ENCODE results near the gene CFAP45. TPM values are rescaled to one million over a fixed set of nuclear protein-coding genes. Genes with fewer than 3 reads are reported as not detected.

Gene CFAP45
- total RNA-seq, 1 experiment from 2014 or later: 0.40 TPM

GRCh38 chr1:159870704-159871103, 29.3 kb downstream of the CFAP45 start:
- ChIA-PET POLR2A (interaction anchor here (0.7 to 9.6 kb wide), 3 partner anchors 9 to 27 kb away, joined by 3 to 82 read pairs (median 80); no protein-coding TSS in a partner anchor), CTCF (interaction anchor here (0.8 to 10.4 kb wide), 9 partner anchors 9 to 659 kb away, joined by 3 to 146 read pairs (median 5); partner anchors contain the start of gene FCRL6)
- no peak for TF ChIP-seq CTCF (IDR thresholded peaks at IDR 0.05; ENCODE audit: unreplicated experiment)
- intact Hi-C loops (cut with micrococcal nuclease): no loop called here
- Mint-ChIP-seq H3K9me3 (ENCODE audit: unreplicated experiment) (no peaks in the 10 kb centered on the region), H3K4me1 (ENCODE audit: insufficient read depth, unreplicated experiment) (peaks cover 51% of the 10 kb centered on the region), H3K36me3 (ENCODE audit: insufficient read depth, unreplicated experiment) (no peaks in the 10 kb centered on the region), H3K27me3 (ENCODE audit: insufficient read depth, unreplicated experiment) (no peaks in the 10 kb centered on the region), H3K4me3 (ENCODE audit: unreplicated experiment) (no peak overlapping the region), H3K27ac (ENCODE audit: low read depth, unreplicated experiment) (no peak overlapping the region)
- no peak for DNase-seq (ENCODE audit: unreplicated experiment)
- BruUV-seq (replicated peaks): no TSS peak

DNA sequence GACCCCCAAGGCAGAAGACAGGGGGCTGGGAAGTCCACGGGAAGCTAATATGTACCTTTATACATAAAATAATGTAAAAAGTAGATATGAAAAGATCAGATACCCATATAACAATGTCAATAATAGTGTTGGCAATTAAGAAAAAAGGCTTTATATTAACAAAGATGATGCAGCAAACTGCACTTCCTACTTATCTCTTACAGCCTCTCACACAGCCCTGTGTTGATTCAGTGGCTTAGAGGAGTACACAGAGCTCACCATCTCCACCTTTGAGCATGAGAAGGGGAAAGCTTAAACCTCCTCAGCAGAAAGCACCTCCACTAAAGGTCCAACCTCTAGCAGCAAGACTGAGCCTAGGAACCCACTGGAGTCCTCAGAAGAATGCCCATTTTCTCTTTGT, 30.4 kb downstream of the CFAP45 start:
- no TSS peak for BruUV-seq (replicated peaks)
- Mint-ChIP-seq H3K4me3 (ENCODE audit: unreplicated experiment) (no peak overlapping the region), H3K36me3 (ENCODE audit: insufficient read depth, unreplicated experiment) (no peaks in the 10 kb centered on the region), H3K27me3 (ENCODE audit: insufficient read depth, unreplicated experiment) (no peaks in the 10 kb centered on the region), H3K9me3 (ENCODE audit: unreplicated experiment) (no peaks in the 10 kb centered on the region), H3K27ac (ENCODE audit: low read depth, unreplicated experiment) (peak overlapping the region; percentile 85), H3K4me1 (ENCODE audit: insufficient read depth, unreplicated experiment) (peaks cover 51% of the 10 kb centered on the region)
- ChIA-PET POLR2A (interaction anchor here (1.0 to 9.6 kb wide), 6 partner anchors 11 to 161 kb away, joined by 3 to 82 read pairs (median 9); partner anchors contain the start of gene TAGLN2), CTCF (interaction anchor here (0.5 to 10.4 kb wide), 7 partner anchors 10 to 708 kb away, joined by 3 to 146 read pairs (median 5); no protein-coding TSS in a partner anchor)
- DNase-seq (ENCODE audit: unreplicated experiment): no peak
- no peak for TF ChIP-seq CTCF (IDR thresholded peaks at IDR 0.05; ENCODE audit: unreplicated experiment)
- intact Hi-C loops (cut with micrococcal nuclease): no loop called here

GRCh38 chr1:159869173-159869572, 30.8 kb downstream of the CFAP45 start:
- peak; percentile 84 for DNase-seq (ENCODE audit: unreplicated experiment)
- Mint-ChIP-seq H3K27me3 (ENCODE audit: insufficient read depth, unreplicated experiment) (no peaks in the 10 kb centered on the region), H3K27ac (ENCODE audit: low read depth, unreplicated experiment) (peak overlapping the region; percentile 85), H3K4me3 (ENCODE audit: unreplicated experiment) (peak overlapping the region; percentile 22), H3K4me1 (ENCODE audit: insufficient read depth, unreplicated experiment) (peaks cover 51% of the 10 kb centered on the region), H3K9me3 (ENCODE audit: unreplicated experiment) (no peaks in the 10 kb centered on the region), H3K36me3 (ENCODE audit: insufficient read depth, unreplicated experiment) (no peaks in the 10 kb centered on the region)
- ChIA-PET POLR2A (interaction anchor here (0.7 to 9.6 kb wide), 10 partner anchors 11 to 162 kb away, joined by 3 to 82 read pairs (median 5); partner anchors contain the start of gene TAGLN2), CTCF (interaction anchor here (0.6 to 10.4 kb wide), 10 partner anchors 10 to 708 kb away, joined by 3 to 146 read pairs (median 5); no protein-coding TSS in a partner anchor)
- intact Hi-C loops (cut with micrococcal nuclease): no loop called here
- TF ChIP-seq CTCF (IDR thresholded peaks at IDR 0.05; ENCODE audit: unreplicated experiment): no peak
- no TSS peak for BruUV-seq (replicated peaks)

DNA sequence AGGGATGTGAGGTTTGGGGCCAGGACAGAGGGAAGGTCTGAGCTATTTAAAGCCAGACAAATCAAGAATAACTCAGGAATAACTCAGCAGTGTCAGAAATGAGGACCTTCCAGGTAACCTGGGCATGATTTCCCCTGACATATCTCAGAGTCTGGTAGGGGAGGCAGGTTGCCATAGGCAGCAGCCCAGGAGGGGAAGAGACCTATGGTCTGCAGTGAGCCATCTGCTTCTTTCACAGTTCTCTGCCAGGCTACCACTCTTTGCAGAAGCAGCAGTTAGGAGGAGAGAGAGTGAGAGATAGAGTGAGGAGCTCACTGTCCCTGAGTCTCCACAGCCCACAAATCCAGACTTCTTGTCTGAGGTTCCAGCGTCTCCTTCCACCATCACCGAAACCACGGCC, 31.2 kb downstream of the CFAP45 start:
- Mint-ChIP-seq H3K27ac (ENCODE audit: low read depth, unreplicated experiment) (peak overlapping the region; percentile 85), H3K27me3 (ENCODE audit: insufficient read depth, unreplicated experiment) (no peaks in the 10 kb centered on the region), H3K9me3 (ENCODE audit: unreplicated experiment) (no peaks in the 10 kb centered on the region), H3K4me3 (ENCODE audit: unreplicated experiment) (peak overlapping the region; percentile 22), H3K4me1 (ENCODE audit: insufficient read depth, unreplicated experiment) (peaks cover 51% of the 10 kb centered on the region), H3K36me3 (ENCODE audit: insufficient read depth, unreplicated experiment) (no peaks in the 10 kb centered on the region)
- TF ChIP-seq CTCF (IDR thresholded peaks at IDR 0.05; ENCODE audit: unreplicated experiment): no peak
- intact Hi-C loops (cut with micrococcal nuclease): no loop called here
- ChIA-PET POLR2A (interaction anchor here (0.7 to 9.6 kb wide), 10 partner anchors 11 to 162 kb away, joined by 3 to 82 read pairs (median 6); partner anchors contain the start of gene TAGLN2), CTCF (interaction anchor here (0.9 to 10.4 kb wide), 9 partner anchors 9 to 707 kb away, joined by 3 to 146 read pairs (median 5); no protein-coding TSS in a partner anchor)
- DNase-seq (ENCODE audit: unreplicated experiment): no peak
- no TSS peak for BruUV-seq (replicated peaks)

Data from MCF 10A (cell line).